Hematopoietic multipotent progenitor cell (in vitro differentiated cells): Measurements from ENCODE around the gene TMEM234. TPM values are rescaled to one million over a fixed set of nuclear protein-coding genes. Genes with fewer than 3 reads are reported as not detected.
A peak's percentile ranks its signal among the peaks of the same experiment; 100 is the strongest.

ENCODE experiments used
- DNase-seq, 3 donors: peaks; one replicate each; pipeline ENCODE4 v3.0.0-alpha.2; 2011 to 2015; ENCODE audit warnings: low read depth in 2 of 3, low spot score in 2 of 3
- total RNA-seq: library from RNA; depleted of rRNA; stranded (reverse); fragments of >200 nt; gene quantifications from one replicate; pipeline ENCODE4 v1.2.3, GENCODE V29; 2012

Gene TMEM234
- total RNA-seq, 1 donor: 28.8 TPM

GRCh38 chr1:32240140-32240951 is 18.2 kb upstream of the TMEM234 start:
- peak in 1 of 3 donors; percentile 42 for DNase-seq

- DNase-seq: no peak
Observed at GRCh38 chr1:32239790-32240139, 17.6 kb upstream of the TMEM234 start.

GRCh38 chr1:32239337-32239736 is 17.2 kb upstream of the TMEM234 start:
- DNase-seq: no peak

GRCh38 chr1:32234792-32235191 is 12.6 kb upstream of the TMEM234 start:
- DNase-seq: no peak

- DNase-seq: no peak
Observed at GRCh38 chr1:32232558-32233304, 10.6 kb upstream of the TMEM234 start.

GRCh38 chr1:32231843-32232432 is 9.8 kb upstream of the TMEM234 start:
- DNase-seq: no peak

- DNase-seq: no peak
Observed at GRCh38 chr1:32228771-32229170, 6.6 kb upstream of the TMEM234 start.

GRCh38 chr1:32224285-32224684 is 2.1 kb upstream of the TMEM234 start:
- DNase-seq: no peak

GRCh38 chr1:32223683-32224082 is 1.5 kb upstream of the TMEM234 start:
- DNase-seq: no peak

- no peak for DNase-seq
Observed at GRCh38 chr1:32221581-32221979, 573 bp downstream of the TMEM234 start.

GRCh38 chr1:32220746-32221580 is 1.2 kb downstream of the TMEM234 start:
- no peak for DNase-seq

GRCh38 chr1:32219022-32219421 is 3.1 kb downstream of the TMEM234 start:
- DNase-seq: no peak

GRCh38 chr1:32216566-32216965 is 5.6 kb downstream of the TMEM234 start:
- DNase-seq: no peak

- DNase-seq: peak in 2 of 3 donors; percentile 50 to 72
Observed at GRCh38 chr1:32215629-32216480, 6.3 kb downstream of the TMEM234 start.

- DNase-seq: no peak
Observed at GRCh38 chr1:32208891-32209328, 13.2 kb downstream of the TMEM234 start, which contains the start of gene DCDC2B. DCDC2B (plus strand) TSS chr1:32209089; CDS start chr1:32209094, 5 bp downstream.

GRCh38 chr1:32208469-32208868 is 13.7 kb downstream of the TMEM234 start:
- DNase-seq: no peak

- DNase-seq: peak; percentile 76 to 85 (median 83)
Observed at GRCh38 chr1:32205401-32206370, 16.5 kb downstream of the TMEM234 start, which contains the start of gene IQCC. IQCC (plus strand) TSS chr1:32205671; CDS start chr1:32205682, 11 bp downstream.

GRCh38 chr1:32204943-32205361 is 17.2 kb downstream of the TMEM234 start:
- DNase-seq: no peak
